ENCODE data around the gene ZNF19. TPM values are rescaled to one million over a fixed set of nuclear protein-coding genes. Genes with fewer than 3 reads are reported as not detected.

Gene ZNF19
- total and polyA plus RNA-seq, 10 donors: 1.9 to 9.5 (median 6.3) TPM

GRCh38 chr16:71464231-71464630, 24.9 kb downstream of the ZNF19 start:
- Histone ChIP-seq H3K27me3 (replicated peaks in 1 of 7) (no peaks in the 10 kb centered on the region), H3K9me3 (no peaks in the 10 kb centered on the region), H3K27ac (no peak overlapping the region), H3K4me3 (no peak overlapping the region), H3K4me1 (peaks cover 11 to 28% (median 21%) of the 10 kb centered on the region in 6 donors), H3K36me3 (no peaks in the 10 kb centered on the region)
- WGBS, 5 donors: 63 to 87% (median 71%) methylated on average over 1 of the region's 1 CpG
- DNase-seq: no peak
- intact Hi-C loops (cut with DNase I; ENCODE audit: low total_unique reads): no loop called here
- TF ChIP-seq POLR2A (IDR thresholded peaks at IDR 0.05): no peak
- no peak for TF ChIP-seq POLR2AphosphoS5 (IDR thresholded peaks at IDR 0.05)
- TF ChIP-seq CTCF (IDR thresholded peaks at IDR 0.05 in 8 of 11, conservative IDR thresholded peaks at IDR 0.05 in 3 of 11): no peak

GRCh38 chr16:71461686-71462648, 27.2 kb downstream of the ZNF19 start, which contains the start of gene ZNF23:
Gene ZNF23 (minus strand): TSS chr16:71462247. CDS start chr16:71456796, 5,451 bp downstream.
- 0 to 1% (median 0%) methylated on average over 14 to 52 of the region's 52 CpGs for WGBS, 5 donors
- intact Hi-C loops (cut with DNase I; ENCODE audit: low total_unique reads): loop anchor here (2.0 kb wide), 1 partner anchor 21 kb away; no protein-coding TSS in a partner anchor

GRCh38 chr16:71460941-71461340, 28.2 kb downstream of the ZNF19 start:
- intact Hi-C loops (cut with DNase I; ENCODE audit: low total_unique reads): no loop called here
- H3K27ac ChIP-seq: no peak overlapping the region
- peaks cover 11 to 28% (median 21%) of the 10 kb centered on the region in 6 donors for H3K4me1 ChIP-seq
- H3K36me3 ChIP-seq: peaks cover under 1 to 15% (median 6%) of the 10 kb centered on the region in 6 donors
- peak overlapping the region in 7 of 8 donors; percentile 63 to 88 (median 72) for H3K4me3 ChIP-seq
- no peak for TF ChIP-seq POLR2AphosphoS5 (IDR thresholded peaks at IDR 0.05)
- TF ChIP-seq POLR2A (IDR thresholded peaks at IDR 0.05): no peak
- TF ChIP-seq CTCF (IDR thresholded peaks at IDR 0.05 in 8 of 11, conservative IDR thresholded peaks at IDR 0.05 in 3 of 11): no peak
- WGBS, 5 donors: 89 to 98% (median 95%) methylated on average over 1 of the region's 1 CpG
- H3K27me3 ChIP-seq (replicated peaks in 1 of 7): no peaks in the 10 kb centered on the region
- no peaks in the 10 kb centered on the region for H3K9me3 ChIP-seq
- DNase-seq: no peak

More at GRCh38 chr16:71461686-71462648, 27.2 kb downstream of the ZNF19 start, which contains the start of gene ZNF23:
- Histone ChIP-seq H3K4me3 (peak within 1 kb of the TSS; percentile 63 to 88 (median 72)), H3K4me1 (peaks cover 11 to 28% (median 21%) of the 10 kb centered on the region in 6 donors), H3K27me3 (replicated peaks in 1 of 7) (no peaks in the 10 kb centered on the region), H3K9me3 (no peaks in the 10 kb centered on the region), H3K27ac (peak within 1 kb of the TSS; percentile 85 to 93 (median 89)), H3K36me3 (peaks cover 0 to 5% (median 0%) of the 10 kb centered on the region in 6 donors)
- peak; percentile 98 for DNase-seq
- TF ChIP-seq POLR2AphosphoS5 (IDR thresholded peaks at IDR 0.05) (peak; percentile 95 to 97 (median 96)), POLR2A (IDR thresholded peaks at IDR 0.05) (peak in 1 of 3 donors; percentile 33), CTCF (IDR thresholded peaks at IDR 0.05 in 8 of 11, conservative IDR thresholded peaks at IDR 0.05 in 3 of 11) (peak in 1 of 11 experiments; percentile 27)

GRCh38 chr16:71460236-71460635, 28.9 kb downstream of the ZNF19 start:
- no peak overlapping the region for H3K27ac ChIP-seq
- H3K27me3 ChIP-seq (replicated peaks in 1 of 7): no peaks in the 10 kb centered on the region
- DNase-seq: no peak
- no peak overlapping the region for H3K4me3 ChIP-seq
- intact Hi-C loops (cut with DNase I; ENCODE audit: low total_unique reads): no loop called here
- TF ChIP-seq POLR2AphosphoS5 (IDR thresholded peaks at IDR 0.05): no peak
- no peak for TF ChIP-seq CTCF (IDR thresholded peaks at IDR 0.05 in 8 of 11, conservative IDR thresholded peaks at IDR 0.05 in 3 of 11)
- no peak for TF ChIP-seq POLR2A (IDR thresholded peaks at IDR 0.05)
- H3K36me3 ChIP-seq: peaks cover 3 to 22% (median 13%) of the 10 kb centered on the region in 6 donors
- 86 to 94% (median 88%) methylated on average over 4 of the region's 4 CpGs for WGBS, 5 donors
- H3K9me3 ChIP-seq: peaks cover 0 to under 1% (median 0%) of the 10 kb centered on the region in 8 donors
- peaks cover 11 to 28% (median 21%) of the 10 kb centered on the region in 6 donors for H3K4me1 ChIP-seq

Measured in spleen (tissue), 11 donors.